ENCODE data around the gene CDH24. TPM values are rescaled to one million over a fixed set of nuclear protein-coding genes. Genes with fewer than 3 reads are reported as not detected.

Gene CDH24
- total and polyA plus RNA-seq, 2 of the 13 experiments (the other 11 are each of a cell fraction or from before 2014, with no cell fraction given), result 0.69 to 0.99 TPM

DNA sequence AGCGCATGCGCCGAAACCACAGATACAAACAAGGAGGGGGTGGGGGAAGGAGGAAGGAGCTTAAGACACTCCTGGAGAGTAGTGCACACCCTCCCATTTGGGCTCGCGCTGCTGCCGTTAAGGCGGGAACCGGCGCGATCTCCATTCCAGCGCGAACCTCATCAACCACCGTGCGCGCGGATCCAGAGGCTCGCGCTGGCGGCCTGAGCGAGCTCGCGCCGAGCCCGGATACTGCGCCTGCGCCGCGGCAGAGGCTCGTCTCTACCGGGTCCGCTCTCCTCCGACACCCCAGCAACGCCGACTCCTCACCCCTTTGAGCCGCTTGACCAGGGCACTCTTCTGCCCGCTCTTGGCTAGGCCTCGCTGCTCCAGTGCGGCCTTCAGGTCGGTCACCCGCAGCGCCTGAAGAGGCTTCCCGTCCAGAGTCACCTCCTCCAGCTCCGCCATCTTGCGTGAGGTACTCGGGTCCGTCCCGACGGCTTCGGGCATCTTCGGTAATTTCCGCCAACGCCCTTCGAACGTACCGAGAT lies 37.4 kb upstream of the CDH24 start, which contains the start of gene ACIN1 (continued):
- TF ChIP-seq, protein P1, sequence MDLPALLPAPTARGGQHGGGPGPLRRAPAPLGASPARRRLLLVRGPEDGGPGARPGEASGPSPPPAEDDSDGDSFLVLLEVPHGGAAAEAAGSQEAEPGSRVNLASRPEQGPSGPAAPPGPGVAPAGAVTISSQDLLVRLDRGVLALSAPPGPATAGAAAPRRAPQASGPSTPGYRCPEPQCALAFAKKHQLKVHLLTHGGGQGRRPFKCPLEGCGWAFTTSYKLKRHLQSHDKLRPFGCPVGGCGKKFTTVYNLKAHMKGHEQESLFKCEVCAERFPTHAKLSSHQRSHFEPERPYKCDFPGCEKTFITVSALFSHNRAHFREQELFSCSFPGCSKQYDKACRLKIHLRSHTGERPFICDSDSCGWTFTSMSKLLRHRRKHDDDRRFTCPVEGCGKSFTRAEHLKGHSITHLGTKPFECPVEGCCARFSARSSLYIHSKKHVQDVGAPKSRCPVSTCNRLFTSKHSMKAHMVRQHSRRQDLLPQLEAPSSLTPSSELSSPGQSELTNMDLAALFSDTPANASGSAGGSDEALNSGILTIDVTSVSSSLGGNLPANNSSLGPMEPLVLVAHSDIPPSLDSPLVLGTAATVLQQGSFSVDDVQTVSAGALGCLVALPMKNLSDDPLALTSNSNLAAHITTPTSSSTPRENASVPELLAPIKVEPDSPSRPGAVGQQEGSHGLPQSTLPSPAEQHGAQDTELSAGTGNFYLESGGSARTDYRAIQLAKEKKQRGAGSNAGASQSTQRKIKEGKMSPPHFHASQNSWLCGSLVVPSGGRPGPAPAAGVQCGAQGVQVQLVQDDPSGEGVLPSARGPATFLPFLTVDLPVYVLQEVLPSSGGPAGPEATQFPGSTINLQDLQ (CRISPR knock-in tag; IDR thresholded peaks at IDR 0.05), result no peak
- TF ChIP-seq HOXA5 (CRISPR knock-in tag; IDR thresholded peaks at IDR 0.05) (peak; percentile 98), PHF8 (CRISPR knock-in tag; IDR thresholded peaks at IDR 0.05) (peak; percentile 99), NFE2L2 (IDR thresholded peaks at IDR 0.05; ENCODE audit: low read length) (no peak), ZNF737 (CRISPR knock-in tag; IDR thresholded peaks at IDR 0.05; ENCODE audit: borderline replicate concordance) (no peak), ZNF83 (CRISPR knock-in tag; IDR thresholded peaks at IDR 0.05; ENCODE audit: borderline replicate concordance) (peak; percentile 97; the same call in 1 of the 2 replicates), ZNF619 (CRISPR knock-in tag; IDR thresholded peaks at IDR 0.05) (peak; percentile 98), ZNF558 (CRISPR knock-in tag; IDR thresholded peaks at IDR 0.05; ENCODE audit: borderline replicate concordance) (no peak), EEA1 (CRISPR knock-in tag; IDR thresholded peaks at IDR 0.05; ENCODE audit: borderline replicate concordance) (peak; percentile 99), MEIS1 (CRISPR knock-in tag; IDR thresholded peaks at IDR 0.05; ENCODE audit: borderline replicate concordance) (peak; percentile 97)
- TF ChIP-seq, protein P2, sequence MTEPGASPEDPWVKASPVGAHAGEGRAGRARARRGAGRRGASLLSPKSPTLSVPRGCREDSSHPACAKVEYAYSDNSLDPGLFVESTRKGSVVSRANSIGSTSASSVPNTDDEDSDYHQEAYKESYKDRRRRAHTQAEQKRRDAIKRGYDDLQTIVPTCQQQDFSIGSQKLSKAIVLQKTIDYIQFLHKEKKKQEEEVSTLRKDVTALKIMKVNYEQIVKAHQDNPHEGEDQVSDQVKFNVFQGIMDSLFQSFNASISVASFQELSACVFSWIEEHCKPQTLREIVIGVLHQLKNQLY (CRISPR knock-in tag; IDR thresholded peaks at IDR 0.05), result no peak
- TF ChIP-seq, protein P3, sequence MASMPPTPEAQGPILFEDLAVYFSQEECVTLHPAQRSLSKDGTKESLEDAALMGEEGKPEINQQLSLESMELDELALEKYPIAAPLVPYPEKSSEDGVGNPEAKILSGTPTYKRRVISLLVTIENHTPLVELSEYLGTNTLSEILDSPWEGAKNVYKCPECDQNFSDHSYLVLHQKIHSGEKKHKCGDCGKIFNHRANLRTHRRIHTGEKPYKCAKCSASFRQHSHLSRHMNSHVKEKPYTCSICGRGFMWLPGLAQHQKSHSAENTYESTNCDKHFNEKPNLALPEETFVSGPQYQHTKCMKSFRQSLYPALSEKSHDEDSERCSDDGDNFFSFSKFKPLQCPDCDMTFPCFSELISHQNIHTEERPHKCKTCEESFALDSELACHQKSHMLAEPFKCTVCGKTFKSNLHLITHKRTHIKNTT (CRISPR knock-in tag; IDR thresholded peaks at IDR 0.05), result 0 out of 2 replicates have a peak, but pooled peaks have one; percentile 93
- TF ChIP-seq, protein P4, sequence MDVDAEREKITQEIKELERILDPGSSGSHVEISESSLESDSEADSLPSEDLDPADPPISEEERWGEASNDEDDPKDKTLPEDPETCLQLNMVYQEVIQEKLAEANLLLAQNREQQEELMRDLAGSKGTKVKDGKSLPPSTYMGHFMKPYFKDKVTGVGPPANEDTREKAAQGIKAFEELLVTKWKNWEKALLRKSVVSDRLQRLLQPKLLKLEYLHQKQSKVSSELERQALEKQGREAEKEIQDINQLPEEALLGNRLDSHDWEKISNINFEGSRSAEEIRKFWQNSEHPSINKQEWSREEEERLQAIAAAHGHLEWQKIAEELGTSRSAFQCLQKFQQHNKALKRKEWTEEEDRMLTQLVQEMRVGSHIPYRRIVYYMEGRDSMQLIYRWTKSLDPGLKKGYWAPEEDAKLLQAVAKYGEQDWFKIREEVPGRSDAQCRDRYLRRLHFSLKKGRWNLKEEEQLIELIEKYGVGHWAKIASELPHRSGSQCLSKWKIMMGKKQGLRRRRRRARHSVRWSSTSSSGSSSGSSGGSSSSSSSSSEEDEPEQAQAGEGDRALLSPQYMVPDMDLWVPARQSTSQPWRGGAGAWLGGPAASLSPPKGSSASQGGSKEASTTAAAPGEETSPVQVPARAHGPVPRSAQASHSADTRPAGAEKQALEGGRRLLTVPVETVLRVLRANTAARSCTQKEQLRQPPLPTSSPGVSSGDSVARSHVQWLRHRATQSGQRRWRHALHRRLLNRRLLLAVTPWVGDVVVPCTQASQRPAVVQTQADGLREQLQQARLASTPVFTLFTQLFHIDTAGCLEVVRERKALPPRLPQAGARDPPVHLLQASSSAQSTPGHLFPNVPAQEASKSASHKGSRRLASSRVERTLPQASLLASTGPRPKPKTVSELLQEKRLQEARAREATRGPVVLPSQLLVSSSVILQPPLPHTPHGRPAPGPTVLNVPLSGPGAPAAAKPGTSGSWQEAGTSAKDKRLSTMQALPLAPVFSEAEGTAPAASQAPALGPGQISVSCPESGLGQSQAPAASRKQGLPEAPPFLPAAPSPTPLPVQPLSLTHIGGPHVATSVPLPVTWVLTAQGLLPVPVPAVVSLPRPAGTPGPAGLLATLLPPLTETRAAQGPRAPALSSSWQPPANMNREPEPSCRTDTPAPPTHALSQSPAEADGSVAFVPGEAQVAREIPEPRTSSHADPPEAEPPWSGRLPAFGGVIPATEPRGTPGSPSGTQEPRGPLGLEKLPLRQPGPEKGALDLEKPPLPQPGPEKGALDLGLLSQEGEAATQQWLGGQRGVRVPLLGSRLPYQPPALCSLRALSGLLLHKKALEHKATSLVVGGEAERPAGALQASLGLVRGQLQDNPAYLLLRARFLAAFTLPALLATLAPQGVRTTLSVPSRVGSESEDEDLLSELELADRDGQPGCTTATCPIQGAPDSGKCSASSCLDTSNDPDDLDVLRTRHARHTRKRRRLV (CRISPR knock-in tag; IDR thresholded peaks at IDR 0.05), result peak; percentile 97
- TF ChIP-seq, protein P5, sequence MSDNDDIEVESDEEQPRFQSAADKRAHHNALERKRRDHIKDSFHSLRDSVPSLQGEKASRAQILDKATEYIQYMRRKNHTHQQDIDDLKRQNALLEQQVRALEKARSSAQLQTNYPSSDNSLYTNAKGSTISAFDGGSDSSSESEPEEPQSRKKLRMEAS (IDR thresholded peaks at IDR 0.05), result no peak
- TF ChIP-seq, protein P6, sequence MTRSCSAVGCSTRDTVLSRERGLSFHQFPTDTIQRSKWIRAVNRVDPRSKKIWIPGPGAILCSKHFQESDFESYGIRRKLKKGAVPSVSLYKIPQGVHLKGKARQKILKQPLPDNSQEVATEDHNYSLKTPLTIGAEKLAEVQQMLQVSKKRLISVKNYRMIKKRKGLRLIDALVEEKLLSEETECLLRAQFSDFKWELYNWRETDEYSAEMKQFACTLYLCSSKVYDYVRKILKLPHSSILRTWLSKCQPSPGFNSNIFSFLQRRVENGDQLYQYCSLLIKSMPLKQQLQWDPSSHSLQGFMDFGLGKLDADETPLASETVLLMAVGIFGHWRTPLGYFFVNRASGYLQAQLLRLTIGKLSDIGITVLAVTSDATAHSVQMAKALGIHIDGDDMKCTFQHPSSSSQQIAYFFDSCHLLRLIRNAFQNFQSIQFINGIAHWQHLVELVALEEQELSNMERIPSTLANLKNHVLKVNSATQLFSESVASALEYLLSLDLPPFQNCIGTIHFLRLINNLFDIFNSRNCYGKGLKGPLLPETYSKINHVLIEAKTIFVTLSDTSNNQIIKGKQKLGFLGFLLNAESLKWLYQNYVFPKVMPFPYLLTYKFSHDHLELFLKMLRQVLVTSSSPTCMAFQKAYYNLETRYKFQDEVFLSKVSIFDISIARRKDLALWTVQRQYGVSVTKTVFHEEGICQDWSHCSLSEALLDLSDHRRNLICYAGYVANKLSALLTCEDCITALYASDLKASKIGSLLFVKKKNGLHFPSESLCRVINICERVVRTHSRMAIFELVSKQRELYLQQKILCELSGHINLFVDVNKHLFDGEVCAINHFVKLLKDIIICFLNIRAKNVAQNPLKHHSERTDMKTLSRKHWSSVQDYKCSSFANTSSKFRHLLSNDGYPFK (CRISPR knock-in tag; IDR thresholded peaks at IDR 0.05; ENCODE audit: borderline replicate concordance), result peak; percentile 99
